ENCODE measurements around the gene CDK6.

CDK6 gene

DNA sequence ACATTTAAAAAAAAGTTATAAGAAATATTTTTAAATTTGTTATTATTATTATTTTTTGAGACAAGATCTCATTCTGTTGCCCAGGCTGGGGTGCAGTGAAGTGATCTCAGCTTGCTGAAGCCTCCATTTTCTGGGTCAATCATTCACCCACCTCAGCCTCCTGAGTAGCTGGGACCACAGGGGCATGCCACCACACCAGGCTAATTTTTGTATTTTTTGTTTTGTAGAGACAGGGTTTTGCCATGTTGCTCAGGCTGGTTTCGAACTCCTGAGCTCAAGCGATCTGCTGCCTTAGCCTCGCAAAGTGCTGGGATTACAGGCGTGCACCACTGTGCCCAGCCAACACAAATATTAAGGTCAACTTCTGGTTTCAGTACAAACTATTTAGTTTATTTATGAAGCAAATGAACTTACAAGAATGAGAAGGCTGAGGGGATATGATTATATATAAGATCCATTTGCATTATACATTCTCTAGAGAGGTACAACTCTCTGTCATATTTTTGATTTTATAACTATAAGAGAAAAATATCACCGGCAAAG, 200.3 kb downstream of the CDK6 start:
- DNase-seq: no peak

DNA sequence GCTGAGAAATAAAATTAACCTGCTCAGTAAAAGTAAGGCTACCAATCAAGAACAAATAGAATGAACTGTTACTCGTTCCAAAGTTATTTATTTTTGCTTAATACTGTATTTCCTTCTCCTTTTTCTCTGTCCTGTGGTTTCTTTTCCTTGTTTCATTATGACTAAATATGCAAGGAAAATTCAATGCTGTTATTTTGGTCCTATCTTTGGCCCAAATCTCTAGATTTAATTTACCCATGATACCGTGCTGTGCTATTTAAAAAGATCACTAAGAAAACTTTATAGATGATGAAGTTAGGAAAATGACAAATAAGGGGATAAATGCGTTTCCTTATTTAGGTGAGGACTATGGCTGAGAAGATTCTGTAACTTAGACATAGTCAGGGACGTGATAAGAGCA, 200.8 kb downstream of the CDK6 start:
- no peak for DNase-seq

GRCh38 chr7:92634924-92635519, 201.4 kb downstream of the CDK6 start:
- DNase-seq: peak in 1 of 2 donors; percentile 35

GRCh38 chr7:92634205-92634604, 202.2 kb downstream of the CDK6 start:
- no peak for DNase-seq

DNA sequence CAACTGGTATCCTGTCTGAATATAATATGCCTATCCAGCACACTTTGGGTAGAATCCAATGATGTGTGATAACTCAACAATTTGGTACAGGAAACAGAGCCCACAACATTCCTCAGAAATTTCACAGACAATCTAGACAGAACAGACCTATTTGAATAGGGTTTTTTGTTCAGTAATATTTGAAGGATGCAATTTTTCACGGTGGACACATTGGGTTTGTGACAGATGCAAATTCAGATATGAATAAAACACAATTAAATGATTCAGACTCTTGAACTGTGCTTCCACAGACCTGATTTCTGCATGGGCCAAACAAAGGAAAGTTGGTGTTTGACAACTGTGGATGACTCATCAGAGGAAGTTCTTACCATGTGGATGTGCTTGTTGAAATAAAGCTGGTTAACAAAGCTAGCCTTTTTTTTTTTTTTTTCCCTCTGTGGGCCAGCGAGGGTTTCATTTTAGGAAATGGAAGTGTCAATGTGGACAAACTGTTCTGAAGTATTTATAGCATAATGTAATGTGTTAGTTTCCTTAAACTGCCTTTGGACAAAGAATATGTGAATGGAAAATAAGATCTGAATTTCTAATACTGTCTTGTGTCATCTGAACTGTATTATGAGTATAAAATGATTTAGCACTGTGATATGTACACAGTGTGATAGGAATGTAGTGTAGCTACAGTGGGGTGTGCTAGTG, 203.0 kb downstream of the CDK6 start:
- DNase-seq: peak; percentile 35 to 52

GRCh38 chr7:92632791-92633190, 203.6 kb downstream of the CDK6 start:
- DNase-seq: no peak

DNA sequence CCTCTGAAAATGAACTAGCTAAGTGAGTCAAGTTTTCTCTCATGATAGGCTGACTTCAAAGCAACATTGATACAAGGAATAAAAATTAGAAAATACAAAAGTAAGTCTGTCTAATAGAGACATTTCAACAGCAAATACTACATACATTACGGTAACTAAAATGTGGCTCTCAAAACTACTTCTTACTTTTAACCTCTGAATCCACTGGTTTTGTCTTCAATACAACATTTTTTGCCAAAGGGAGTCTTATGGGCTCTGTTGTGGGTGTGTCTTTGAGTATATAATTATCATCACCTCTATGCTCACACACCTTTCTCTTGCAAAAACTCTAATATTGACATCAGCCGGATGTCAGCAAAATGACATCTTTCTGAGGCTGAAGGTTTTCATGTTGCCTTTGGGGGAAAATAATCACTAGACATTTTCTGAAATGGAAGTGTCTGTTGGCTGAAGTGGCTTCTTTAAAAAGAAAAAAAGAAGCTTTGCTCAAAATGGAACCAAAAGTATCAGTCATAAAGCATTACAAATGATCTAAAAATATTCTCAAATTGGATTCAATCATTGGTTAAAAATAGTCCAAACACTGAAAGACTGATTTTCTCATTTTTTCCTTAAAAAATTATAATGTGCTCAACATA, 204.4 kb downstream of the CDK6 start:
- DNase-seq: no peak

DNA sequence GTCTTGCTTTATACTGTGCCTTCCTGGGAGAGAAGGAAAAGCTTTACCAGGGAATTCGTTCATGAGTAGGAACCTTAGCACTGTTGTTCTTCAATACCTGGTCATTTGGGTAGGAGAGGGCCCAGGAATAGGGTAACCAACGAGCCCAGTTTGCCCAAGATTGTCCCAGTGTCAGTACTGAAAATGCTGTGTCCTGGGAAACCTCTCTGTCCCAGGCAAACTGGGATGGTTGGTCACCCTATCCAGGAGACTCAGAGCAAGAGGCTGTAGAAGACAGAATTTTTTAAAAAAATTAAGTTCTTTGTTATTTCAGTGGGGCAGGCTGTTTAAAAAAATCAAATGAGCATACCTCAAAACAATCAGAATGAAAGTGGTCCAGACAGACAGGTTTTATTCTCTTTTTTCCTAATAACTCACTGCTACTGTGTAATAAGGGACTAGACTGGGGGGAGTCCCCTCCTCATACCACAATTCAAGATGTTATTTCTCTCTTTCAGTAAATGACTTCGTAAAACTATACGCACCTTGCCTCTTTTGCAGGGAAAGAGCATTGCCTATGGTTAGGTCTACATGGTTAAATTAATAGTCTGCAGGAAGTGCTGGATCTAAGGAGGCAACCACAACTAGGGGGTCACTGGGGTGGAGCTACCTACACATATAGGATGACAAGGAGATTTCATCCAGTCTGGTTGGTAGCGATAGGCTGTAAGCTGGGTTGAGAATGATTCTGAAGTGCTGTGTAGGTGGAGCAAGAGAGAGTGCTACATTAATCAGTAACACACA, 205.1 kb downstream of the CDK6 start:
- DNase-seq: no peak

DNA sequence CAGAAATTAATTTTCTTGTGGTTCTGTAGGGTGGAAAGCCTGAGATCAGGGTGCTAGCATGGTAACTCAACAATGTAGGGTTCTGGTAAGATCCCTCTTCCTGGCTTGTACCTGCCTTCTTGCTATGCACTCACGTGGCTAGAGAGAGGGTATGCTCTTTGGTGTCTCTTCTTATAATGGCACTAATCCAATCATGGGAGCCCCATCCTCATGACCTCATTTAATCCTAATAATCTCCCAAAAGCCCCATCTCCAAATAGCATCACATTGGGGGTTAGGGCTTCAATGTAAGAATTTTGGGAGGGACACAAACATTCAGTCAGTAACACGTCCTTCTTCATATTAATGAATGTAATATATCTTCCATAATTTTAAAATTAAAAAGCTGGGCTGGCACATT, 206.6 kb downstream of the CDK6 start:
- no peak for DNase-seq

DNA sequence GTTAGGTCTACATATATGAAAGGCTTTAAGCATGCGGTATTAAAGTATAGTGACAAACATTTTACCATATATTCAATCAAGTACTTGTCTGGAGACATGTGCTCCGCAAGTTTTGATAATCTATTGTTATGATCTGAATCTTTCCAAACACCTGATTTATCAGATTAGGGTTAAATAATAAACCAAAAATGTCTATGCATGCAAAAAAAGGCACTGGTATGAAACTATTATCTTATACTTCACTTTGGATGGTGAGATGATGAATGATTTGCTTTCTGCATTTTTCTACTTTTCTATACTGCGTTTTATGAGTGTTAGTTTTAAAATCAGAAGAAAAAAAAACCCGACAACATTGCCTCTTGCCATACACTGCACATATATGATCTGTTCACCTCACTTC, 208.4 kb downstream of the CDK6 start:
- DNase-seq: no peak

GRCh38 chr7:92626281-92626809, 210.0 kb downstream of the CDK6 start:
- DNase-seq: no peak

DNA sequence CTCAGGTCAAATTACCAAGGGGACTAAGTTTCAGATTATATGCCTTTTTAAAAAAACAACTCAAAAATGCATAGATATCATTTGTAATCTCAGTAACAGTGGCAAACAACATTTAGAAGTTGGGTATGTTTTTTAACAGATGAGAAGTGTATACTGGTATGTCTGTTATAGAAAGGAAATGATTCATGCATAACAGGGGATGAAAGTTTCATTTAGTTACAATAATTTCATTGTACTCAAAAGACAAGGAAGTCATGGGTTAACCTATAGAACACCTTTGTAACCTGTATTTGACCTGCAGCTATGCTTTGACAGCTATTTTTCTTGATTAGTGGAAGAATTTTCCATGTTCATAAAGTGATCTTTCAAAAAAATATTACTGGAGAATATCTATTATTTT, 210.8 kb downstream of the CDK6 start:
- no peak for DNase-seq

DNA sequence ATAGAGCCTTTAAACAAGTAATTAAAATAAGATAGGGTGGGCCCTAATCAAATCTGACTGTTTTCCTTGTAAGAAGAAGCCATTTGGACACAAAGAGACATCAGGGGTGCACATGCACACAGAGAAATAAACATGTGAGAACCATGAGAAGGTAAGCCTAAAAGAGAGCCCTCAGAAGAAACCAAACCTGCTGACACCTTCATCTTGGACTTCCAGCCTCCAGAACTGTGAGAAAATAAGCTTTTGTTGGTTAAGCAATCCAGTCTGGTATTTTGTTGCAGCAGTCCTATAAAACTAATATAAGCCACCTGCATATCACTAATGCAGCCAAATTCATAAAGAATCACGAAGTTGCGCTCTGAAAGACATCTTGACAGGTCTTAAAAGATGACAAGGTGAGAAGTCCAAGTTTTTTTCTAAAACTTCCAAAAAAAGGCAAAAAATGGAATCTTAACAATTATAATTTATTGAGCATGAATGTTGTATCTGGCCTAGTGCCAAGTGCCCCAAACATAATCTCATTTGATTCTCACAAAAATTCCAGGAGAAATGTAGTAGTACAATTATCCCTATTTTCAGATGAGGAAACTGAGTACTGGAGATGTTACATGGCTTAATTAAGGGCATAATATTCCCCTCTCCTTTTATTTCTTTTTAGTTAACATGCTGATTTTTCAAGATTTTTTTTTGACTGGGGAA, 211.9 kb downstream of the CDK6 start:
- no peak for DNase-seq

DNA sequence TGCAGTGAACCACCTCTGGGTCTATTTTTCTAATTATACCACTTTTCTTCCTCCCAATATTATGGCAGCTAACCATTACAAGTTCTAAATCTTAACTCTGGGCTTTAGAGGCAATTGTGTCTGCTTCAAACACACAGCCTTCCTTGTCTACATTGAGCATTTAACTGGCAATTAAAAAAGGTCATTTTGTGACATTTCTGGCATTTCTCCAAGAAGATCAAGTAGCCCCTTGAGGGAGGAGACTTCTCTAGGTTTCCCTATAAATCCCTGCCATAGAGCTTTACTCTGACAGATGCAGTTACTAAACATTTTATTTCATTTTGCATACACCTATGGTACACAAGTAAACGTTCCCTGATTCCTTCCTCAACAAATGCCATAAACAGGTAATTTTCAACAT, 212.8 kb downstream of the CDK6 start:
- DNase-seq: no peak

- no peak for DNase-seq
These were observed 213.7 kb downstream of the CDK6 start for GRCh38 chr7:92622685-92623084.

DNA sequence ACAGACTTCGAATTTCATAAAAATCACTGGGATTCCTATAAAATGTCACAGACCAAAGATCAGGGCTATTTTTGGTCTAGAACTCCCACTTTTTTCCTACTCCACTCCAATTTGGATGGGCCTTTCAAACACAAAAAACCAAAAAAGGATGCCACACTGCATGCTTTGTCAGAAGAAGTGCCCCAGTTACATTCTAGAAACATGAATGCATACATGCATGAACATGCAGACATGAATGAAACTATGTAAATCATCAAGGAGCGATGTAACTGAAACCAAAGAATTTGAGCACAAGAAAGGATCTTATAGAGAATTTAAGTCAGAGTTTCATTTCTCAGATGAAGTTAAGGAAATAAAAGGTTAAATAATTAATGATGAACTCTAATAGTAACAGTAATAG, 214.3 kb downstream of the CDK6 start:
- DNase-seq: no peak

DNA sequence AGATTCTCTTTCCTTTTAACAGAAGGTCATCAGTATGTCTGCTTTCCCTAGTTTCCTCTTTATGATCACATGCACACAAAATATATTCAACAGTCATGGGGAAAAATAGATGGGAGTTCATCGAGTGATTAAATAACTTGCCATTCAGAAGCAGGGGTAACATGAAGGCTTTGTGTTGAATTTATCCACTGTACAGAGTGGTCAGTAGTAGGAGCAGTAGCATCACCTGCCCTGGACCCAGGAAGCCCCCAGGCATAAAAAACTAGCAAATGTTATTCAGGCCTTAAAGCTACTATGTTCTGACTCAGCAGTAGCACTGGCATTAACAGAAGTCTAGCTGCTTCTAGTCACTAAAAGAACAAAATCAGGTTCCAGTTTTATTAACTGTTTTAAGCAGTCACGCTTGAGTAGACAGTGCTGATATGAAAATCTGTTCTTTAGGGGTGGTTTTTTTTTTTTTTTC, 214.8 kb downstream of the CDK6 start:
- no peak for DNase-seq

DNA sequence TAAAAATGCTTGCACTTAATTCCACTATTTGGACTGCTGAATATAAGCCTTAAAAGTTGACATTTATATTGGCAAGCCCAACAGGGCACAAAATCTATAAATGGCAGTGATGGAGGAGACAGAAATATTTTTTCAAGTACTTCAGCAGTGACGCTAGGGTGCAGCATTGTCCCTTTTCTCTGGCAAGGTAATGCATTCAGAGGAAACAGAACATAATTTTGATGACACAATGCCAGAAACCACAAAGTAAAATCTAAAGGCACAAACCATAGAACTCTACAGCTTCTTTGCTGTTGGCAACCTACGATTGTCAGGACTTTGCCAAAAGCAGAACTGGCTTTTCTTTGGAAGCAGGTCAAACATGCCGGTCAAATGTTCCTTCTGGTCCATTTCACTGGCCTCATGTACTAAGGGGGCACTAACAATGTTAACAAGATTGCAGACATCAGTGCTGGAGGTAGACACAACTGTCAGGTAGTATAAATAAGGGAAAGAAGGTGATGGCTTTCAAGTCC, 215.3 kb downstream of the CDK6 start:
- peak; percentile 85 to 87 for DNase-seq

GRCh38 chr7:92615861-92616260, 220.5 kb downstream of the CDK6 start:
- DNase-seq: no peak

DNA sequence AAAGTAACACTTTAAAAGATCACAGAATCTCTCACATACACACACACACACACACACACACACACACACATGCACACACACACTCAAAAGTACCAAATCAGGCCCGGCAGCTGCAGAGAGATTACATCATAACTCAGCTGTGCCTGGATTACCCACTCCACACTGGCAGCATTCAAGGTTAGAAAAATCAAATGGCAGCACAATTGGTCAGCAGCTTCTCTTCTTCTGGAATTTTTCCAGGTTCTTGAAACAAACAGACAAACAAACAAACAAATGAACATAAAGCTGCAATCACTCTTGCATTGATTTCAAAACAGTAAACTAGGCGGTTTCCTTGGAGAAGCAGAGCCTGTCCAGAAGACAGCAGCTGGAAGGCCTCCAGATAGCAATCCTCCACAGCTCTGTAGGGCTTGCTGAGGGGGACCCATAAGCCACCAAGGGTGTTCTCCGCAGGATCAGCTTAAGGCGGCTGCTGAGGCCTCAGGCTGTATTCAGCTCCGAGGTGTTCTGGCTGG, 221.7 kb downstream of the CDK6 start:
- no peak for DNase-seq

GRCh38 chr7:92613720-92614119, 222.7 kb downstream of the CDK6 start:
- DNase-seq: no peak

GRCh38 chr7:92613214-92613613, 223.2 kb downstream of the CDK6 start:
- no peak for DNase-seq
